ENCODE measurements around the gene KIF23.
"Not testable (repeated sequence)": the region's sequence is repeated elsewhere in the genome, so short reads cannot be mapped to it uniquely, and the experiment has no call there.

The KIF23 gene

DNA sequence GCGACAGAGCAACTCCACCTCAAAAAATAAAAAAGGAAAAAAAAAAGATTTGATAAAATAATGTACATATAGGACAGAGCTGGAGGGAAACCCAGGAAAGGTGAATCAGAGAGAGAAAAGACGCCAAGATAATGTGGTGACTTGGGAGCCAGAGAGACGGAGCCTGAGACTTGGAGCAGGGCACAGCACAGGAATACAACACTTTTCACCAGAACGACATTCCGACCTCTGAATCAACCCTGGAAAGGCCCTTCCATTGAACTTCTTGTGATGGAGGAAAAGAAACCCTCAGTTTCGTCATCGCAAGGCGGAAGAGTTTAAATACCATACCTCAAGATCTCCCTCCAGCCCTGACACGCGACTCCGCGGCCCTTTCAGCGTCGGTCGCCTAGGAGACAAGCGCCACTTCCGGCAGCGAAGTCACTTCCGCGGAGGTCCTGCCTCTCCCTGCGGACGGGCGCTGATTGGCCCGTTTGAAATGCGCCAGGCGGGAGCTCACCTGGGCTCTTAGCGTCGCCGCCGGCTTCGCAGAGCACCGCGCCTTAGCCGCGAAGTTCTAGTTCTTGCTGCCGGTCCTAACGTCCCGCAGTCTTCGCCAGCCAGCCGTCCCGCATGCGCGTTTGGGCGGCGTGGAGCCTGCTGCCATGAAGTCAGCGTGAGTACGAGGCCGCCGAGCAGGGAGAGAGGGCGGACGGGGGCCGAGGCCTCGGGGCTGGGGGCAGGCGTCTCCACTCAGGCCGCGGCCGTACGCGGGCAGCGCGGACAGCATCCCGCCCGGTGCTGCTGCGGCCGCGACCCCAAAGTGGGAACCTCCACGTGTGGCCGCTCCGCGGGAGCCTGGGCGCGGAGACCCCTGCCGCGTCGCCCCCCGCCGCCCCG lies at the start of gene KIF23:
KIF23 (plus strand) TSS at position 528 of the 879 bp plus-strand sequence; CDS start at position 645, 117 bp downstream.
- peak; percentile 87 for DNase-seq (ENCODE audit: low read depth)

DNA sequence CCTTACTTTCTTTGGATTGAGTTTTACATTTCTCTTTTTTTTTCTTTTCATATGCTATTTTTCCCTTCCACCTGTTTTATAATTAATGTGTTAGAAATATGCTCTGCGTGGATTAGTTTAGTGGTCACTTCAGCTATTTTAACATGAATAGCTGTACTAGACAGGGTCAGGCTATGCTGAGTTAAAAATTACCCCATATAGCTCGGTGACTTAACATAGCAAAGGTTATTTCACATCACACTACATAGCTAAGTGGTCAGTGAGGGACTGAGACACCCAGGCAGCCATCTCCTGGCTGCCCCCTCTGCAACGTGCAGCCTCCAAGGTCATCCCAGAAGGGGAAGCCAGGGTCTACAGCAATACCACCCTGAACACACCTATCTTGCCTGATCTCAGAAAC lies 46.9 kb upstream of the KIF23 start:
- DNase-seq (ENCODE audit: low read depth), result no peak

DNA sequence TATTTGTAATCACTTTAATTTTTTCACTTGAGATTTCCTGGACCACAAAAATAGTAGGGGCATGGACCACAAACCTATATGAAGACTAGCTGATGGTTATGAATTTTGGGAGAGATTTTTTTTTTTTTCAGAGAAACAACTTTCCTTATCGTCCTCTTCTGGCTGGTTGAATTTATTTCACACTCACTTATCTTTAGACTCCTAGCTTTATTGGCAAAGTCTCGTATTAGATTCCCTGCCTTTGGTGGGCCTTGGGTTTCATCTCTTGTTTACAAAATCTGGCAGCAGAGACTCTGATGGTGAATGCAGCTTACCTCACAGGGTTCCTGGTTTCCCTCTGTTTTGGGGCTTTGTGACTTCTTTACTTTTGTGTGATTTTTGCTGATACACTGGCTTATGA lies 44.5 kb upstream of the KIF23 start:
- DNase-seq (ENCODE audit: low read depth), result no peak

DNA sequence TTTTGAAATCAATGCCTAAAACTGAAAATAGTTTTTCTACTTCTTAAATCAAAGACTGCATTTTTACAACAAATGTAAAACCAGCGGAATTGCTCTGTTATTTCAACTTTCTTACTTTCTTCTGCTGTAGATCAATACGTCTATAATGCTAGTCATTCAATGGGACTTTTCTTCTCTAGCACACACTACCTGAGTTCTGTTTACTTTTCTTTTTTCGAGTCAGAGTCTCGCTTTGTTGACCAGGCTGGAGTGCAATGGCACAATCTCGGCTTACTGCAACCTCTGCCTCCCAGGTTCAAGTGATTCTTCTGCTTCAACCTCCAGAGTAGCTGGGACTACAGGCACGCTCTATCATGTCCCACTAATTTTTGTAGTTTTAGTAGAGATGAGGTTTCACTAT lies 40.7 kb upstream of the KIF23 start:
- no peak for DNase-seq (ENCODE audit: low read depth)

DNA sequence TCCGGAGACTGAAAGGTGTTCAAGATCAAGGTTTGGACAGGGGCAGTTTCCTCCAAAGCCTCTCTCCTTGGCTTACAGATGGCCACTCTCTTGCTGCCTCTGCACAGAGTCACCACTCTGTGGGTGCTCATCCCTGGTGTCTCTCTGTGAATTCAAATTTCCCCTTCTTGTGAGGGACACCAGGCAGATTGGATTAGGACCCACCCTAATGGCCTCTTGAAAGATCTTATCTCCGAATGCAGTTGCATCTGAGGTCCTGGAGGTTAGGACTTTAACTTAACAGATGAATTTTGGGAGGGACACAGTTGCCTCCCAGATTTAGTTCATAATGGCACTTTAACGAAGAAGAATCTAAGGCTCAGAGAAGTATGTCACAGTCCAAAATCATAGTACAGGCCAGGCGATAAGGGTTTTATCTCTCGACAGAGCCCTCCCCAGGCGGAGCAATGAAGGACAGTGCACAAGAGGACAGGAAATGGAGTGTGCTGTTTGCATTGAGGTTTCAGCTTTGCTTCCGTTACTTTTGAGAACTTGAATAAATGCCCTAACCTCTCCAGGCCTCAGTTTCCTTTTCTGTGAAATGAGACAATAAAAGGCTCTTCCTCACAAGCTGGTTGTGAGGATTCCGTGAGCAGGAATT lies 38.9 kb upstream of the KIF23 start:
- DNase-seq (ENCODE audit: low read depth), result no peak

DNA sequence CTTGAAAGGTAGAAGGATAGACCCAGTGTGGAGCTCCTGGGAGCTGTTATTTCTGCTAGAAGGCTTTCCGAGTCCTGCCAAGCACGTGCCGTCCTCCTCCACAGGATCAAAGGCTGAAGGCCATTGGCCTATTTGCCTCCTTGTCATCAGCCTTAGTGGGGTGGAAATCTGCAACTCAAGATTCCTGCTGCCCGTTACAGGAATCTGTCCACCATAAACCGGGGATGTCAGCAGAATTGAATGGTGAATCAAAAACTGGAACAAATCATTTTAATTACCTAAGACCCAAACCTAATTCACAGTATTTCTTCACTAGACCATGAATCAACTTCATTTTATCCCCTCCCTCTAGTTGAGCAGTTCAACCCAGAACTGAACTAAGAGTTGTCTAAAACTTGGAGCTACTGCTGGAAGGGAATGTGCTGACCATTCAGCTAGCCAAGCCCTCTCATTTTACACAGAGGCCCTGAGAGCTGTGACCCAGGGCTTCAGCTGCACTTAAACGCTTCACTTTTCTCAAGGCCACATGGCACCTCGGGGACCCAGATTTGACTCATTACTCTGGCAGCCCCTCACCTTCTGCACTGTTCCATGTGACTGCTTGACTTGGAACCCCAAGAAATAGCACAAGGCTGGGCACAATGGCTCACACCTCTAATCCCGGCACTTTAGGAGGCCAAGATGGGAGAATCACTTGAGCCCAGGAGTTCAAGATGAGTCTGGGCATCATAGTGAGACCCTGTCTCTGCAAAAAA lies 36.8 kb upstream of the KIF23 start:
- no peak for DNase-seq (ENCODE audit: low read depth)

DNA sequence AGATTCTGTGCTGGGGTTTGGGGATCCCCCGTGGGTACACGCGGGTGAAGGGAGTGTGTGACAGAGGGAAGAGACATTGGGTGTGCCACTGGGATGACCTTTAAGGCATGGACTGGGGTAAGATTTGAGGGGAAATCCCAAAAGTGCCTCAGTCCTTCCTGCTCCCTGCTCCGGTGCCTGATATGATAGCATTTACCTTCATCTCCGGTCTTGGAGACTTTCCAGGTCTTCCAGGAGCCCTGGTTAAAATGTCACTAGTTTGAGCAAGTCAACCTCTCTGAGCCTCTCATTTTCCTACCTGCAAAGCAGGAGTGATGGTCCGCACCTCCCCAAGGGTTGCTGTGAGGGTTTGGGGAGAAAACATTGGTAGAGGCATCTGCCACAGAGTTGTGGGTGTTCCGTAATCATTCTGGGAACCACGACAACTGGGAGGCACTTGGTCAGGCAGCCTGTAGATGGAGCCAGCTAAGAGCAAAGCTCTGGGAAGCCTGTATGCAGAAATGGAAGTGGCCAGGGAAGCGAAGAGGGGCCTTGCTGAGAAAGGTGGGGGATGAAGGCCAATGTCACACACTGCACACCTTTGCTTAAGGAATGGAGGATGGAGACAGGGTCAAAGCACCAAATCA lies 33.9 kb upstream of the KIF23 start:
- DNase-seq (ENCODE audit: low read depth), result no peak

DNA sequence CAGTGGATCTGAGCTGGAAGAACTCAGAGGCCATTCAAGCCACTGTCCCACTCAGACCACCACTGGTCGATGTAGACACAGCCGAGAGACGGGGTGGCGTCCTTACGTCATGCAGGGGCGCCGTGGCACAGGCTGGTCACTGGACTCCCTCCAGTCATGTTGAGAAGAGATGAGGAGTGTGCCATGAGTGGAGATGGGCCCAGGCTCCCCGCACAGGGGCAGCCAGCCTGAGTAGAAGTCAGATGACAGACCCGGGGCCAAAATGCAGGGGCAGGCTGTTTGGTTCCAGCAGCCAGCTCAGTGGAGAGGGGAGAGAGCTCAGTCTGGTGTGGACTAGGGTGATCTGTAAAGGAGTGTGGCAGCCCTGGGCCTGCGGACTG lies 33.4 kb upstream of the KIF23 start:
- no peak for DNase-seq (ENCODE audit: low read depth)

DNA sequence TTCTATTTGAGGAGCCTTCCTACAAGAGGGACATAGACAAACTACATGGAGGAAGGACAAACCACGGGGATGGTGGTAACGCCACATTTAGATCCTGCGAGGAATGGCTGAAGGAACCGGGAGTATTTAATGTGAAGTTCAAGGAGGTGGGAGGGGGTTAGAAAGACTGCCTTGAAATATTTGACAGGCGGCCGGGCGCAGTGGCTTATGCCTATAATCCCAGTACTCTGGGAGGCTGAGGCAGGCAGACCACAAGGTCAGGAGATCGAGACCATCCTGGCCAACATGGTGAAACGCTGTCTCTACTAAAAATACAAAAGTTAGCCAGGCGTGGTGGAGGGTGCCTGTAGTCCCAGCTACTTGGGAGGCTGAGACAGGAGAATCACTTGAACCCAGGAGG lies 32.0 kb upstream of the KIF23 start:
- not testable (repeated sequence) for DNase-seq (ENCODE audit: low read depth)

DNA sequence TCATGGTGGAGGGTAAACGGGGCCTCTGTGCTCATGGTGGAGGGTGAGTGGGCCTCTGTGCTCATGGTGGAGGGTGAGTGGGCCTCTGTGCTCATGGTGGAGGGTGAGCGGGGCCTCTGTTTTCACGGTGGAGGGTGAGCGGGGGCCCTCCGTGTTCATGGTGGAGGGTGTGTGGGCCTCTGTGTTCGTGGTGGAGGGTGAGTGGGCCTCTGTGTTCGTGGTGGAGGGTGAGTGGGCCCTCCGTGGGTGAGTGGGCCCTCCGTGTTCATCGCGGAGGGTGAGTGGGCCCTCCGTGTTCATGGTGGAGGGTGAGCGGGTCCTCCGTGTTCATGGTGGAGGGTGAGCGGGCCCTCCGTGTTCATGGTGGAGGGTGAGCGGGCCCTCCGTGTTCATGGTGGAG lies 30.1 kb upstream of the KIF23 start:
- not testable (repeated sequence) for DNase-seq (ENCODE audit: low read depth)

DNA sequence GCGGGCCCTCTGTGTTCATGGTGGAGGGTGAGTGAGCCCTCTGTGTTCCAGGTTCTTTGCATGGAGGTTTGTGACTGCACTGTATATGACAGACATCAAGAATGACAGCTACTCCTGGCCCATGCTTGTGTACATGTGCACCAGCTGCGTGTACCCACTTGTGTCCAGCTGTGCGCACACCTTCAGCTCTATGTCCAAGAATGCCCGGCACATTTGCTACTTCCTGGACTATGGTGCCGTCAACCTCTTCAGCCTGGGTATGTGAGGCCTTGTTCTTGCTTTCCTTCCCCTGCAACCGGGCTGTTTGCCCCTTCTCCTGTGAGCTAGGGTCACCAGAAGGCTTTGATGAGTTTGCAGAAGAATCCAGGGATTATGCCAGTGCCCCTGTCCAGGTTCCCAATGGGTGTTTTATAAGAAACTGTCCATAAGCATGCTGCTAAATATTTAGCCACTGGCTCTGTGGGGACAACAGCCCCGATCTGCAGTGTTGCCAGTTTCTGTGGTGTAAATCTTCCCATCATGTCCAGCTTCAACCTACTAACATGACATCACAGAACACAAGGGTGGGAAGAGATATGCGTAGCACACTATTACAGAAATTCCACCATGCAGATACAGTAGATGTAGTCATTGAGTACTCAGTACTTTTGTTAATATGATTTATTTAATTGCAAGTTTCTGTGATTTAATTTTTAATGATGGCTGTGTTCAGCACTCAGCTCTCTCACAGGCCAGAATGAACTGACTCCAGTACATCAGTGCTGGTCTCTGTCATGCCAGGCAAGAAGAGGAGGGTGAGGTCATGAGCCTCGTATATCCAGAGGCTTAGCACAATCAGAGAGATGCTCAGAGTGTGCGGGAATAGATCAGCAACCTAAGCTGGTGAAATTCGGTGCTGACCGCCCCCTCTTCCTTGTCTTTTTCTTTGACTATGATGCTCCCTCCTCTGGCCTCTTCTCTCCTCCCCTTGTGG lies 29.2 kb upstream of the KIF23 start:
- no peak for DNase-seq (ENCODE audit: low read depth)

DNA sequence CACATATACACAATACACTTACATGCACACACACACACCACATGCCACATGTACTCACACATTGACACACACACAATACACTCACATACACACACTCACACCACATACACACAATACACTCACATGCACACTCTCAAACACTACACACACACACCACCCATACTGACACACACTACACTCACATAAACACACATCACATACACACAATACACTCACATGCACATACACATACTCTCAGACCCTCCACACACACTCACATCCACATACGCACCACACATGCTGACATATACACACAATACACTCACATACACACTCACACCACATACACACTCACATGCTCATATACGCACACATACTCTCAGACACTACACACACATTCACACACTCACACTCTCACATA lies 28.3 kb upstream of the KIF23 start:
- no peak for DNase-seq (ENCODE audit: low read depth)

DNA sequence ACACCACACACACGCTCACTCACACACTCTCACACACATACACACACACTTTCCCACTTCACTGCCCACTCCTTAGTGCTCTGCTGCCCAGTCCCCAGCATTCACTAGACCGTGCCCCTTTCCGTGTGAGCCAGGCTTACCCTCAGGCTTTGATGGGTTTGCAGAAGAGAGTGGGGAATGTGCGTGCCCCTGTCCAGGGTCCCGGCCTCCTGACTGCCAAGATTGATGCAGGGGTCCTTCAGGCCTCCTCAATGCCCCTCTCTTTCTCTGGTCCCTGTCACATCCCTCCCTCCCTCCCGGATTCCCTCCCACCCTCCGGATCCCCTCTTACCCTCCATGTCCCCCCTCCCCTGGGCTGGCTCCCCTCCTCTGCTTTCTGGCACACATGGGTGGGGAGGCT lies 27.9 kb upstream of the KIF23 start:
- DNase-seq (ENCODE audit: low read depth), result no peak

DNA sequence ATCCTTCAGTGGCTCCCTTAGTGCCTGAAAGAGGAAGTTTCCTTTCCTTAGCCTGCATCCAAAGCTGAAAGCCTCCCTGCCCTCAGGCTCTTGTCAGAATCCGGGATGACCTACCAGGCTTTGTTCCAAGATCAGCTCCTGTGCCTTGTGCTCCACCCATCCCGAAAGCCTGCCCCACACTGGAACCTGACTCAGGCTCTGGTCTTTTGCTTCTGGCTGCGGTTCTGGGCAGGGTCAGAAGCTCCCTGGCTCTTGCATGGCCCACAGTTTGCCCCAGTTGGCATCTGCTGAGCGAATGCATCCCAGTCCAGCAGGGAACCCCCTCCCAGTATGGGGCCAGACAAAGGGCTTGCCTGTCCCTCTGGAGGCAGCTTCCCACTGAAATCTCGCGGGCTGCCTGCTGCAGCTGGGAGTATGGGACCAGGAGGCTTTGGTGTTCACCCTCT lies 25.9 kb upstream of the KIF23 start:
- no peak for DNase-seq (ENCODE audit: low read depth)

DNA sequence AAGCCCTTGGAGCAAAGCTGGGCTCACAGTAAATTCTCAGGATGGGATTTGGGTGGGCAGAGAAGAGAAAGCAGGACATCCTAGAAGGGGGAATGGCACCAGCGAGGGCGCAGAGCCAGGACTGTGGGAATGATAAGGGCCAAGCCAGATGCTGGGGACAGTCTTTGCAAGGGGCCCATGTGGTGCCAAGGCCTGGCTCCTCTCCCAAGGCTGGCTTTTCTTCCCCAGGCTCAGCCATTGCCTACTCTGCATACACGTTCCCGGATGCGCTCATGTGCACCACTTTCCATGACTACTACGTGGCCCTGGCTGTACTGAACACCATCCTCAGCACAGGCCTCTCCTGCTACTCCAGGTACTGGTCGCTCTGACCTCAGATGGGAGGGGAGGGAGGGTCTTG lies 24.7 kb upstream of the KIF23 start:
- DNase-seq (ENCODE audit: low read depth), result no peak

DNA sequence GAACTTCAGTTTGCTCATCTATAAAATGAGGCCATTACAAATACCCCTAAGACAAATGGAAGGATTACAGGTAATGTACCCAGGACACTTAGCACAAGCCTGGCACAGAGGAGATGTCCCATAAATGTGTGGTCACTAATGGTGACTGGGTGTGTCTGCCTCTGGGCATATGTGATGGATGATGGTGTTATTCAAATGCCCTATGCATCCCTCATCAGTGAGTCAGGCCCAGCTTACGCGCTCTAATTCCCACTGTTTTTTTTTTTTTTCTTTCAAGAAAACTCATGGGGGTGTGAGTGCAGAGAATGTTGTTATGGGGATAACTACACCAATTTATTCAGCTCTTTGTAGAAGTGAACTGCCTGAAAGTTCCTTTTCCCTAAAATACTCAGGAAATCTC lies 23.6 kb upstream of the KIF23 start:
- no peak for DNase-seq (ENCODE audit: low read depth)

DNA sequence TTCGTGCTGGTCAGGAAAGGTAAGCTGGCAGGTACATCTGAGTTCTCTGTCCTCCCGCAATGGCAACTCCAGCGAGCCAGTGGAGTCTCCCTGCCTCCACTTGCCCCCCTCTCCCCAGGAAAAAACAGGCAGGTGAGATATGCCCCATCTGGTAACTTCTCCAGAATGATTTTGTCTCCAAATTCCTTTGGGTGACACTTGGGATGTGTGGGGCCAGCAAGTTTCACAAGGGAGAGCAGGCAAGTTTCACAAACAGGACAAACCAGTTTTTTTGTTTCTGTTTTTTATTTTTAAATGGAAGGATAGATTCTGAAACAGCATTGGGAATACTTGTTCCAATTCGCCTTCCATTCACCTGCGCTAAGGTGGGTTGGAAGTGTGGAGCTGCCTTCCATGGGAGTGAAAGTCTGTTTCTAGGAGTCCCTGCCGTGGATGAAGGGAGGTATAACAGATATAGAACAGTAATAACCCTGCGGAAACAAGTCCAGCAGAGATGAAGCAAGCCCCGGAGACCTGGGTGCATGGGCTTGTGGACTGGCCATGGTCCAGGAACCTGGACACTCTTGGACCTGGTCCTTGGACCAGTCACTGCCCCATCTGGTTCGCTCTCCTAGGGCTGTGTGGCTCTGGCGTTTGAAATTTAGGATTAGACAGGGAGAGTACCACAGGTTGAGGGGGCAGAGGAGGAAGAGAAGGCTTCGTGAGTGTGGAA lies 22.9 kb upstream of the KIF23 start:
- DNase-seq (ENCODE audit: low read depth), result no peak

DNA sequence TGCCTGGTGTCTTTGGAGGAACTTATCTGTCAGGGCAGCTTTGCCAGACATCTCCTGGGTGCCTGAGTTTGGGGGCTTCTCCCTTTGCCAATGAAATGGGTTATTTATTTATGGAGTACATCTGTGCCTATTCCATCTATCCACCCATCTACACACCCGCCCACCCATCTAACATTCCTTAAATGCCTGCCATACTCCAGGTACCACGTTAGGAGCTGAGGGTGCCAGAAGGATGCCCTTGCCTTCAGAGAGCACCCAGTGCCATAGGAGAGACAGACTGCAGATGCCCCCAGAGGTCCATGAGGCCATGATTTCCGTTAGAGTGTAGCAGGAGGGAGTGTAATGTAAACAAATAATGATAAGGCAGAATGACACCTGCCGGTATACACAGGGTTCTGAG lies 21.8 kb upstream of the KIF23 start:
- no peak for DNase-seq (ENCODE audit: low read depth)

DNA sequence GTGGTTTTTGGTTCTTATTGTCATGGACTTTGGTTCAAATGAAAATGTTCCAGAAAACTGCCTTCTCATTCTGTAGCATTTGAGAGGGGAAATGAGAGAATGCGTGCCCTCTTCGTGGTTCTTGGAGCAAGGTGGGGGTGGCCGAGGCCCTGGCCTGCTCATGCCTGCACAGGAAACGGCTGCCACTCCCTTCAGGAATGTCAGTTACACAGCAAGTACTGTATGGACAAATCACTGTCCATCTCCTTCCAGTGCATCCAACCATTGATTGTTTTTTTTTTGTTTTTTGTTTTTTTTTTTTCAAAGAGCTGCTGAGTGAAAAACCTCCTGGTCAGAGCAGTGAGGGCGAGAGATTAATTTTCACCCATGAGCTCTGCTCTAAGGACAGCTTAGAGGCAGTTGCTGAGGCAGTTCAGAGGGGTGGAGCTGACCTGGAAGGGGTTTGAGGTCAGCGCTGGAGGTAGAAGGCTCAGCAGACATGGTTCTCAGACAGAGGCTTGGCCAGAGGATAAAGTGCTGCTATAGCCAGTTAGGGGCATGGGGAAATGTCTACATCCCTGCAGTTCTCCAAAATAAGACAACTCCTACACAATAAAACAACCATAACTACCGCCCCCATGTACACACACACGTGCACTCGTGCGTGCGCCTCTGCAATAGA lies 20.2 kb upstream of the KIF23 start:
- no peak for DNase-seq (ENCODE audit: low read depth)
